ENCODE results near the gene ATP8A2.
"Not testable (repeated sequence)": the region's sequence is repeated elsewhere in the genome, so short reads cannot be mapped to it uniquely, and the experiment has no call there.

Gene ATP8A2

DNA sequence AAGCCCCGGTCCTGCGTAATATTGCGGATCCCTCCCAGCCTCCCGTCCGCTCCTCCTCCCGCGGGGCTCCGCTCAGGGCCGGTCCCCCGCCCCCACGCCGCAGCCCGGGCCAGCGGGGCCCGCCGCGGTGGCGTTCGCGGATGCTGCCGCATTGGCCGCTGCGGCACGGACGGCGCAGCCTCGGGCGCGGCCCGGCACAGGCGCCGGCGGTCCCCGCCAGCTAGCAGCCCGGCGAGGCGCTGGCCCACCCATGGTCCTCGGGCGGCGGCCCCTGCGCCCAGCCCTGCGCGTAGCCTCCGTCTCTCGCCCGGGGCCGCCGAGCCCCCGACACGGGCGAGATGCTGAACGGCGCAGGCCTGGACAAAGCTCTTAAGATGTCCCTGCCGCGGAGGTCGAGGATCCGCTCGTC is at the start of gene ATP8A2:
TSS of gene ATP8A2 (plus strand) at position 100 of the 409 bp plus-strand sequence. CDS start at position 339, 239 bp downstream.
- no peak for DNase-seq (ENCODE audit: low read depth, low spot score)

DNA sequence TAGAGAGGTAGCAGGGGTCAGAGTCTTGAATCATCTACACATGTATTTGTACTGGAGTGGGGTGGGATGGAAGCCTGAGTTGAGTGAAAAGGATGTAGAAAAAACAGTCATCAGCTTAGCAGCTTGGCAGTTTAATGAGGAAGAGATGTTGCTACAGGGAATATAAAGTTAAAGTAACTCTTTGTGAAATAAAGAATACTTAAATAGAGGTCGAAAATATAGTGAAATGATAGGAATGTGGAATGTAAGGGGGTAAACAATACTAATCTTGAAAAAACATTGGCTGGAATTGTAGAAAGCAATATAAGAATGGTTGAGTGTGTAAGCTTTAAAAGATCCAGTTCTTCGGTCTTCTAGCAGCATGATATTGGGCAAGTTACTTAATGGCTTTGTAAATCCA is 47.7 kb upstream of the ATP8A2 start:
- no peak for DNase-seq (ENCODE audit: low read depth, low spot score)

- no peak for DNase-seq (ENCODE audit: low read depth, low spot score)
Observed at GRCh38 chr13:25329706-25330105, 42.1 kb upstream of the ATP8A2 start.

DNA sequence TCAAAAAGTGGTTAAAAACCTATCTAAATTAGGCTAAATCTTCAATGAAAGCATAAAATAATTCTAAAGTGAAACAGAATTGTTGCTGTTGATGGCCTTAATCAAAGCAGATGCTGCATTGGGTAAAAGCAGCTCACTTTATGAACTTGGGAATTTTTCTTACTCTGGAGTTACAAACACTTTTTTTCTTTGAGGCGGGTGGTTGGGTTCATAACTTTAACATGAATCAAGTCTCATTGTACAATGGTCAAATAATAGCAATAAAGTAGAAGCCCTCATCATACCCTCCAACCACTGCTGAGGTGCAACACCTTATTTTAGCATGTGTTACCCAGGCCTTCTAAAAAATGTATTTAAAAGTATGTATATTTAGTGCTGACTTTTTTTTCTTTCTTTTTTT is 41.2 kb upstream of the ATP8A2 start:
- DNase-seq (ENCODE audit: low read depth, low spot score): no peak

- no peak for DNase-seq (ENCODE audit: low read depth, low spot score)
Observed at GRCh38 chr13:25335856-25336255, 35.9 kb upstream of the ATP8A2 start.

DNA sequence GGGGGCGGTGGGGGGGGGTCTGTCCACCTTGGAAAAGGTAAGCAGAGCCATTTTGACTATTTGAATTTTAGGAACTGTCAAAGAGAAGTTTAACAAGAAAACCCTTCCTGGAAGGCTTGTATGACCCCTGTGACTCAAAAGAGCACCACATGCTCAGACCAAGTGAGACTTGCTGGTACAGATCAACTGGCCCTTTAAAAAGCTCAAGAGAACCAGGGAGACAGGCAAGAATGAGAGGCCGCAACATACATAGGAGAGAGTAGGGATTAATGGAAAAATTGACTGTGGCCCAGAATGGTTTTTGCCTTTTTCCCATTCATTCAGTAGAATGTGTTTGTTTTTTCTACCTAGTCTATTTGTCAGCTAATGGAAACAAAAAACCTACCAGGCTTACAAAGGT is 26.2 kb upstream of the ATP8A2 start:
- DNase-seq (ENCODE audit: low read depth, low spot score): no peak

- DNase-seq (ENCODE audit: low read depth, low spot score): no peak
Observed at GRCh38 chr13:25347151-25347550, 24.6 kb upstream of the ATP8A2 start.

DNA sequence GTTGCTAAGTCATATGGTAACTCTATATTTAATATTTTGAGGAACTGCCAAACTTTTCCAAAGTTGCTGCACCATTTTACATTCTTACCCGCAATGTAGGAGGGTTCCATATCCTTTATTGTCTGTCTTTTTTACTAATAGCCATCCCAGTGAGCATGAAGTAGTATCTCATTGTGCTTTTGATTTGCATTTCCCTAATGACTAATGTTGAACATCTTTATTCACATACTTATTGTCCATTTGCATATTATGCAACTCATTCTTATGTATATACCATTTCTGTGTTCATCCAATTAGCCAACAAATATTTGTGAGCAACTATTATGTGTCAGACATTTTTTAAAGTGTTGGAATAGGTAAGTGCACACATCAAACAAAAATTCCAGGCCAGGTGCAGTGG is 20.4 kb upstream of the ATP8A2 start:
- no peak for DNase-seq (ENCODE audit: low read depth, low spot score)

DNA sequence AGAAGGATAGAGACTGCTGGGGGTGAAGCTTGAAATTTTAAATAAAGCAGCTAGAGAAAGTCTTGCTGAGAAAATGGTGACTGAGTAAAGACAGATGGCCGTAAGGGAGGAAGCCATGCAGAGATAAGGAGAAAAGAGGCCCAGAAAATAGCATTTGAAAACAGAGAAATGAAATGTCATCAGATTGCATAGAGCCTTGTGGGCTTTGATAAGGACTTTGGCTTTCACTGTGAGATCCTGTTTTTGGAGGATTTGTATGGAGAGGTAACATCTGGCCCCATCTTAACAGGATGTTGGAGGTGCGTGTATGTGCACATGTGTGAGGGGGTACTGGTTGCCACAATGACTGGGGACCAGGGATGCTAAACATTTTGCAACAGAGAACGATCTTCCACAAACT is 19.5 kb upstream of the ATP8A2 start:
- DNase-seq (ENCODE audit: low read depth, low spot score): no peak

DNA sequence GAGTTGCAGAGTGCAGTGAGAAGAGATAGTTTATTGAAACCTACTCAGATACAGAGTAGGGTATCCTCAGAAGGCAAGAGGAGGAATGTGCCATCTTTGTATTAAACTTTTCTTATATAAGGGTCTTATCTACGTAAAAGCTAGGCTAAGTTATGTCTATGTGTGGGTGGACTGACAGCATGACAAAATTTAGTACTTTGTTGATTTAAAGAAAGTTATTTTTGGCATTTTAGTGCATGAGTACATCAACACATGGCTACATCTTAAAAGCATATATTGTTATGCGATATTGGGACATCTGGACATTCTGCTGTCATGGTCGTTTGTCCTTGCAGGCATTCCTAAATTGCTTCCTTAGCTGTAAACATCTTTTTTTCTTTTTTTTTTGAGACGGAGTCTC is 19.0 kb upstream of the ATP8A2 start:
- no peak for DNase-seq (ENCODE audit: low read depth, low spot score)

DNA sequence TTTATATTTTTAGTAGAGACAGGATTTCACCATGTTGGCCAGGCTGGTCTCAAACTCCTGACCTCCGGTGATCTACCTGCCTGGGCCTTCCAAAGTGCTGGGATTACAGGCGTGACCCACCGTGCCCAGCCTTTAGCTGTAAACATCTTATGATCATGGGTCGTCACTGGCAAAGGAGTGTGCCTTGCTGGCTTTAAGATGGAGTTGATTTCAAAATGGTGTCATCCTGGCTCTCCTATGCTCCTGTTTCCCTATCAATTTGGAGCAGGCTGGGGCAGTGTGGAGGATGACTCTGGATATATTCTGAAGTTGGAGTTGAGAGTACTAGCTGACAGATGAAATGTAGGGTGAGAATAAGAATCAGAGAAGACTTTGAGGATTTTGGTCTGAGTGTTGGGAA is 18.4 kb upstream of the ATP8A2 start:
- DNase-seq (ENCODE audit: low read depth, low spot score): no peak

- DNase-seq (ENCODE audit: low read depth, low spot score): no peak
Observed at GRCh38 chr13:25354377-25354776, 17.4 kb upstream of the ATP8A2 start.

- DNase-seq (ENCODE audit: low read depth, low spot score): not testable (repeated sequence)
Observed at GRCh38 chr13:25360443-25360842, 11.3 kb upstream of the ATP8A2 start.

DNA sequence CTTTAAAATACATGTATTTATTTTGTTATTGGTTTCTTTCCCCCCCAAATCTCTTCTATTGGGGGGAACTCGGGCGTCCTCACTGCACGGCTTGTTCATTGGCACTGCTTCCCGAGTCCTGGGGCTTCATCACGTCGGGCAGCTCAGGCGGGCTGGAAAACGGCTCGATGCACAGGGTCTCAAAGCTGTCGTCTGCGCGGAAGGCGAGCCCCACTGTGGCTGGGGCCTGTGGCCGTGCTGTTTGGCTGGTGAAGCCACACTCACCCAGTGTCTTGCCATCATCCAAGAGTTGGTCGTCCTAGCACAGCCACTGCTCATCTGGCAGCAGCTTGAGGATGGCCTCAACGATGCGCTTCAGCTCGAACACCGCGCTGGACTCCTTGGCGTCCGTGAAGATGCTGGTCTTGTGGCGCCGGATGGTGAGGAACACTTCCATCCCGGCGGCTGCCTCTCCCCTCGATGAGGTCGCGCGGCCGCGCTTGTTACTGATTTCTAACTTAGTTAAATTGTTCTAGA is 6.0 kb upstream of the ATP8A2 start:
- DNase-seq (ENCODE audit: low read depth, low spot score): no peak

- DNase-seq (ENCODE audit: low read depth, low spot score): no peak
Observed at GRCh38 chr13:25371158-25371874, 458 bp upstream of the ATP8A2 start.

DNA sequence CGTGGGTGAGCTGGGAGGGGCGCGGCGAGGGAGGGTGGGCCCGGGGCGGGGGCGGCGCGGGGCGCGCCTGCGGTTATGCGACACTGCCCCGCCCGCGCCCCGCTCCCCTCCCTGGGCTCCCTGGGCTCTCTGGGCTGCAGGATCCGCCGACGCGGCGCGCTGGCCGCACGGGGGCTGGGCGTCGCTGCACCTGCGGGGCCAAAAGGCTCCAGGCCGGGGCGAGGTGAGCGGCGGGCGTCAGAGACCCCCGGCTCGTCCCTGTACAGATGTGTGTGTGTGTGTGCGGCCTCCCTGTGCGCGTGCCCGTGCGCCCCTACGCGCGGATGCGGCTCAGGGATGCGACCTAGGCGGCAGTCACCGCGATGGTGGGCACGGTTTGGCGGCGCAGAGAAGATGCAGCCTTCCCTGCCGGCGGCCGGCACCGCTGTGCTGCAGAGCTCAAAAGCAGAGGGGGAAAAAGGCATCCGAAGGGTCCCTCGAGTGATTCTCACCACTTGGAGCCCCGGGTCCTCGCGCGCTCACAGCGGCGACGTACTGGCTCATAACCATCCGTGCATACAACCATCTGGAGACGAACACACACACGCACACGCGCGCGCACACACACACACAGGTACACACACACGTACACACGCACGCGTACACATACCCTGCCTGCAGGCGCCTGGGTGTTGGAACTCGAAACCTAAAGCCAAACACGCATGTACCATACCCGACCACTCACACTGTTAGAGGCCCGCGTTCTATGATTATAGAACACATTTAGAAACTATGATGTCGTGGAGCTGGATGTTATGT is 709 bp downstream of the ATP8A2 start:
- DNase-seq (ENCODE audit: low read depth, low spot score): no peak

DNA sequence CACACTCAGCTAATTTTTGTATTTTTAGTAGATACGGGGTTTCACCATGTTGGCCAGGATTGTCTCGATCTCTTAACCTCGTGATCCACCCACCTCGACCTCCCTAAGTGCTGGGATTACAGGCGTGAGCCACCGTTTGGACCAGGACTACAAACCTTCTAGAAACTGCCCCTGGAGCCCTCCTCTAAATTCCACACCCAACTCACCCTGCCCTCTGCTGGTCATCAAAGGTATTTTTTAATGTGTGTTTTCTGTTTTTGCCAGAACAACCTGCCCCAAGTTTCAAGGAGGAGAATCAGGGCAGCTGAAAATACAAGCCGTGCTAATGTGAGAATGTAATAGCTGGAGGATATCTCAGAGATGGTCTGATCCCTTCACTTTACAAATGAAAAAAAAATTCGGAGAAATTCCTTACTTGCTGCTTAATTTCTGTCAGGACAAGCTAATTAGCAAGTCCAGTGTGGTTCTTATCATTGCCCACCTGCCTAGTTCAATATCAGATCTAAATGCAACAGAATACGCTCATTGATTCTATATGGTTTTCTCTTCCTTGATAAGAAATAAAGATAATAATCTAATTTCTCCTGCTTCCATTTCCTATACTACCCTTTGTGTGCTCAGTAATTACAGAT is 4.1 kb downstream of the ATP8A2 start:
- DNase-seq (ENCODE audit: low read depth, low spot score): no peak

GRCh38 chr13:25377244-25377962 is 5.6 kb downstream of the ATP8A2 start:
- DNase-seq (ENCODE audit: low read depth, low spot score): no peak

- no peak for DNase-seq (ENCODE audit: low read depth, low spot score)
Observed at GRCh38 chr13:25378528-25378927, 6.8 kb downstream of the ATP8A2 start.

DNA sequence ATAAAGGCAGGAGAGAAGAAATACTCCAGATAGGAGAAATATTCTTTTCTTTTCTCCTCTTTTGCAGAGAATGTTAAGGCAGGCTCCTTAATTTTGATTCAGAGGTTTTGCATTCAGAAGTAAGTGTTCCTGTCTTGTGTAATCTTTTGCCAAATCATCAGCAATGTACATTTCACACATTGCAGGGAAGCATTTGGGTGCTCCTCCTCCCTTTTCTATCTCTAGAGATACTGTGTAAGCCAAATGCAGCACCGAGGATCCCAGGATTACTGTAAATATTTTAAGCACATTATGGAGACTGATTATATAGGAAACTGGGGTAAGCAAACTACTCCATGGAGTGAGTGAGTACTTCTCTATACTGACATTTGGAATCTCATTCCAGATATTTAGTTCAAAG is 7.2 kb downstream of the ATP8A2 start:
- no peak for DNase-seq (ENCODE audit: low read depth, low spot score)

GRCh38 chr13:25380082-25380481 is 8.3 kb downstream of the ATP8A2 start:
- no peak for DNase-seq (ENCODE audit: low read depth, low spot score)
